VCaP (cell line): ENCODE data around the gene HARS2.
A peak's percentile ranks its signal among the peaks of the same experiment; 100 is the strongest.
"Not testable (repeated sequence)": the region's sequence is repeated elsewhere in the genome, so short reads cannot be mapped to it uniquely, and the experiment has no call there.

Experiments used
- H3K27ac ChIP-seq: fragments of 450-650 bp; 2 replicates; pipeline ENCODE4 v1.5.1; 2017
- TF ChIP-seq, protein P1 (sequence below): fragments of 450-650 bp; conservative IDR thresholded peaks from 2 replicates; pipeline ENCODE4 v1.5.1; 2017; ENCODE audit warnings: mild to moderate bottlenecking, moderate library complexity

HARS2 gene

GRCh38 chr5:140664359-140665119 is 26.7 kb upstream of the HARS2 start, which contains the start of gene WDR55:
TSS of gene WDR55 (plus strand) at chr5:140664904. CDS start at chr5:140664913, 9 bp downstream.
- H3K27ac ChIP-seq: peak within 1 kb of the TSS; percentile 90
- TF ChIP-seq, protein P1, sequence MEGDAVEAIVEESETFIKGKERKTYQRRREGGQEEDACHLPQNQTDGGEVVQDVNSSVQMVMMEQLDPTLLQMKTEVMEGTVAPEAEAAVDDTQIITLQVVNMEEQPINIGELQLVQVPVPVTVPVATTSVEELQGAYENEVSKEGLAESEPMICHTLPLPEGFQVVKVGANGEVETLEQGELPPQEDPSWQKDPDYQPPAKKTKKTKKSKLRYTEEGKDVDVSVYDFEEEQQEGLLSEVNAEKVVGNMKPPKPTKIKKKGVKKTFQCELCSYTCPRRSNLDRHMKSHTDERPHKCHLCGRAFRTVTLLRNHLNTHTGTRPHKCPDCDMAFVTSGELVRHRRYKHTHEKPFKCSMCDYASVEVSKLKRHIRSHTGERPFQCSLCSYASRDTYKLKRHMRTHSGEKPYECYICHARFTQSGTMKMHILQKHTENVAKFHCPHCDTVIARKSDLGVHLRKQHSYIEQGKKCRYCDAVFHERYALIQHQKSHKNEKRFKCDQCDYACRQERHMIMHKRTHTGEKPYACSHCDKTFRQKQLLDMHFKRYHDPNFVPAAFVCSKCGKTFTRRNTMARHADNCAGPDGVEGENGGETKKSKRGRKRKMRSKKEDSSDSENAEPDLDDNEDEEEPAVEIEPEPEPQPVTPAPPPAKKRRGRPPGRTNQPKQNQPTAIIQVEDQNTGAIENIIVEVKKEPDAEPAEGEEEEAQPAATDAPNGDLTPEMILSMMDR: no peak

- not testable (repeated sequence) for H3K27ac ChIP-seq
Measured at GRCh38 chr5:140671035-140671434, 20.2 kb upstream of the HARS2 start.

DNA sequence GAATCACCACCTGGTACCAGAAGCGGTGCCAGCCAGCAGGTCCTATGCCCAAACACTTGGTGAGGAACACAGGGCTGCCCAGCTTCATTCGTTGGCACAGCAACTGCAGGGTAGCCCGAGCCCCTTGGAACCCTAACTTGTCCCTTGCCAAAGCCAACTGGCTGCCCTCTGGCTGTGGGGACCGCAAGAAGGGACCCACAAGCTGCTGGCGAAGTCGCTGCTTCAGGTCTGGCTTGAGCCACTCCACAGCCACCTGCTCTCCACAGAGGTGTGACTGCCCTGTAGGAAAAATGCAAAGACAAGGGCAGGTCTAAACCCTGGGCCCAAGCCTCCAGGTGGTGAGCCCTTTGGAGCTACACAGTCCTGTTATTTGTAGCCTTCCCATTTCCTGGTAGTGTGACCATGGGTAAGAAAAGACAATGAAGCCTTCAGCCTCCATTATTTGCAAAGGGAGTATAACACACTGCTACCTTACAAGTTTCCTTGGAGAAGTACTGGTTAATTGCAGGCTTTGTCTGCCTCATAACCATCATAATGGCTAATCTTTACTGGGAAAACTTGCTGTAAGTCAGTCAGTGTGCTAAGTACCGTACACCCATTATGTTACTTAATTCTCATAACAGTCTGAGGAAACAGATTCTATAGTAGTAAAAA is 19.7 kb upstream of the HARS2 start:
- H3K27ac ChIP-seq: no peak overlapping the region

DNA sequence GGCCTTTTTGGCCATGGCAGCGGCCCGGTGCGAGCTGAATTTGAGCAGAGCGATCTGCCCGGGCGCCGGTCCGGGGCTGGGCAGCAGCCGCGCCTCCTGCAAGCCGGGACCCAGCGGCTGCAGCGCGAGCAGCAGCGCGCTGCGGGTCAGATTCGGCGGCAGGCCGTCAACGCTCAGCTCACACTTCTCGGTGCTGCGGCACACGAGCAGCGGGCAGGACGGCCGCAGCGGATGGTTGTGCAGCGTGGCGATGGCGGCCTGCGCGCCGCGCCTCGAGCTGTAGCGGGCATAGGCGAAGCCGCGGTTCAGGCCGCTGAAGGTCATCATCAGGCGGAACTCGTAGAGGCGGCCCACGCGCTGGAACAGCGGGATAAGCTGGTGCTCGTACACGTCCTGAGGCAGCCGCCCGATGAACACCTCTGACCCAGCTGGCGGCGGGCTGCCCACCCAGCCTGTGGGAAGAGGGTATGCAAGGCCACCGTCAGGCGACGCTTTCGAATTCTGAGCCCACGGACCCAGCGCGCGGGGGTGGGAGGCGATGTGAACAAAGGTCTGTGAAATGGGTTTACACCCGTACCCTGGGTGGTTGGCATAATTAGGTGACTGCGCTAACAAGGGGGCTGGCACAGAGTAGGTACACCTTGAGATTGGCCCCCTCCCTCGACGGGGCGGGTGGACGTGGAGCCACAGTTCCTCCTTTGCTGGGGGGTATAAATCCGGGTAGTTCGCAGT is 18.6 kb upstream of the HARS2 start:
- H3K27ac ChIP-seq: no peak overlapping the region
- TF ChIP-seq, protein P1: no peak

More for the DNA sequence above, 19.7 kb upstream of the HARS2 start:
- TF ChIP-seq, protein P1: no peak

DNA sequence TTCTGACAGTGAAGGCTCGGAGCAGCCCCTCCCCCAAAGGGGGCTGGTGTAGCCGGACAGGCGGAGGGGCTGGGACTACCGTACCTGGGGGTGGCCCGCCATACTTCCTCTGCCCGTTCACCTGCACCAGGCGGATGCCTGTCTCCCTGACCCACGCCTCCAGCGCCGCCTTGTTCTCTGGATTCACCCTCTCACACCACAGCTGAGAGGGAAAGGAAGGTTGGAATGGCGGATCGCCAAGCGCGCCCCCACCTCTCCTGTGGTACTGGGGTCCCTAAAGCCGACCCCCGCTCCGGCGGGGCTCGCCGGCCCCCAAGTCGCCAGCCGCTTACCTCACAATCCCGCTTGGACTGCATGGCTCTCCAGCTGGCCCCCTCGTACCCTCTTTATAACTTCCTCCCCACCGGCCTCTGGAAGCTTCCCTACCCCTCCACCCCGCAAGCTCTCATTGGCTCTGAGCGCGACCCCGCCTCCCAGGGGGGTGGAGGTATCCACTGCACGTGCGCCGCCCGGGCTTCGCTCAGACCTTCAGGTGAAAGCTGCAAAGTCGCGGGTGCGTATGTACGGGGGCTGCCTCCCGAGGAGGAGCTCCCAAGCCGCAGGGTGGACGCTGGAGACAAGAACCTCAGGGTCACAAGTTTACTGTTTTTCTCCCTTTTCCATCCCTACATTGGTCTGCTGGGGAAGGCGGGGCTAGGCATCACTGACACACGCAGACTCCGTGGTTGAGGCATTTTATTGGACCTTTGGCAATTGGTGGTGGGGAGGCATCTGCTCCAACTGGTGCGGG is 17.9 kb upstream of the HARS2 start, which contains the start of gene DND1:
Gene DND1 (minus strand): TSS at position 390 of the 790 bp plus-strand sequence. CDS start 34 bp downstream, at position 356.
- H3K27ac ChIP-seq: no peak within 1 kb of the TSS
- TF ChIP-seq, protein P1: no peak

DNA sequence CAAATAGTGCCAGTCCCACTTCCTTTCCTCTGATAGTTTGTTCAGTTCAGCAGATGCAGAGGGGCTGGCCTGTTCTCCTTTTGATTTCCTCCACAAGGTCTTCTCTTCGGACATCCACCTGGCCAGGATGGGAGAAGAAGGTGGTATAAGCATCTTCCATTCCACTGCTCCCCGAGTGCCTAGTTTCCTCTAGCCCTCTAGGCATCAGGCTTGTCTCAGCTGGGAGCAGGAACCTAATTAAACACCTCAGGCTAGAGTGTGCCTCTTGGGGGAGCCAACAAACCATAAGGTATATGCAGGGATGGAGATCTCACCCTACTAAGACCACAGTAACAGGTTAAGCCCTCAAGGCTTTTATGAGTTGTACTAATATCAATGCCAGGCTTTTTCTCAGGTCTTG is 17.0 kb upstream of the HARS2 start:
- TF ChIP-seq, protein P1: no peak
- no peak overlapping the region for H3K27ac ChIP-seq

DNA sequence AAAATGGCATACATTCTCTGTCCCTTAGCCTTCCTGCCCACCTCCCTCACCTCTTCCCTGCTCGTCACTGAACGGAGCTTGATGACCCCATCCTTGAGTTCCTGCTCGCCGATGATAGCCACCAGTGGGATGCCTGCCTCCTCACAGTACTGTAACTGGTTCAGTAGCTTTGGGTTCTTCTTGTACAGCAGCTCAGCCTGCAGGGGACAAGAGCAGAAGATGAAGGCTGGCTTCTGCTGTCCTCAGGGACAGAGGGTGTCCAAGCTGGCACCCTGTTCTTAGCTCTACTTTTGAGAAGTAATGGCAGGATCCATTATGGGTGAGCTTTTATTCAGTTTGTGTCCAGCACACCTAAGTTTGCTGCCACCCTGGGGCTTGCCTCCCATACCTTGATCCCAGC is 16.6 kb upstream of the HARS2 start:
- TF ChIP-seq, protein P1: no peak
- H3K27ac ChIP-seq: no peak overlapping the region
